Natural killer cell treated with Interleukin-12 subunit alpha and Interleukin-12 subunit beta and Interleukin-15 and Interleukin-18, amount 100 ng/mL, for 72 hours (primary cell): ENCODE results near the gene DUSP16. TPM values are rescaled to one million over a fixed set of nuclear protein-coding genes. Genes with fewer than 3 reads are reported as not detected.

Experiments
- ATAC-seq, 2 donors: fragments of 150-1000 bp; cut with Tn5 transposase in 1 of 2; sonication (Bioruptor Pico), chemical (Tn5 transposase) in 1 of 2; 2 replicates each; pipeline ENCODE4 v1.10.0; 2021
- DNase-seq: peaks from one replicate; pipeline ENCODE4 v3.0.0; 2022; ENCODE audit warnings: low spot score
- H3K27ac Mint-ChIP-seq, 2 donors: 1 replicate in 1 of 2; 2 replicates in 1 of 2; pipeline ENCODE4 v1.8.0; 2022; ENCODE audit warnings: mixed read lengths in 2 of 2, mild to moderate bottlenecking in 1 of 2, moderate library complexity in 1 of 2
- H3K27me3 Mint-ChIP-seq, 2 donors: 1 replicate in 1 of 2; 2 replicates in 1 of 2; pipeline ENCODE4 v1.8.0; 2022; ENCODE audit warnings: mixed read lengths in 2 of 2
- H3K36me3 Mint-ChIP-seq: one replicate; pipeline ENCODE4 v1.8.0; 2022; ENCODE audit warnings: mixed read lengths
- H3K4me1 Mint-ChIP-seq, 2 donors: 1 replicate in 1 of 2; 2 replicates in 1 of 2; pipeline ENCODE4 v1.8.0; 2022; ENCODE audit warnings: low read depth in 2 of 2, mixed read lengths in 2 of 2, mild to moderate bottlenecking in 1 of 2
- H3K4me3 Mint-ChIP-seq: one replicate; pipeline ENCODE4 v1.8.0; 2022; ENCODE audit warnings: mixed read lengths
- H3K9me3 Mint-ChIP-seq: 2 replicates; pipeline ENCODE4 v1.8.0; 2022; ENCODE audit warnings: mixed read lengths
- total RNA-seq, 2 donors: library from RNA; stranded (reverse); gene quantifications; one replicate each; pipeline ENCODE4 v1.2.3, GENCODE V29; 2022

The DUSP16 gene
- total RNA-seq, 2 donors from 2014 or later: 21.8 to 22.8 TPM

DNA sequence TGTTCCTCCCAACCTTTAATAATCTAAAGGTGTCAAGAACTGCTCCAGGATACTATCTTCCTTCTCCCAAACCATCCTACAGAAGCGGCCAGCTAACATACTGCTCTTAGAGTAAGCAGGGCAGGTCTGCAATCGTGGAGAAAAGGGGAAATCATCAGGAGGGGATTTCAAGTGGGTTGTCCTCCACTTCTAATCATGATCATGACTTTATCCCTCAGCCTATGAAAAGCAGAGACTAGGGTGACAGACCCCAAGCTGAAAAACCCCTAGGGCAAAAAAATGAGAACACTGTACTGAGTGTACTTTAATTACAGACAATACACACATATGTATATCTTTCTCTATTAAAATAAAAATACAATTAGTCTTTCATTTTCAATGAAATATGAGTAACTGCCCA lies 13.9 kb downstream of the DUSP16 start:
- no peak for DNase-seq
- Mint-ChIP-seq H3K4me1 (peaks cover 4 to 12% of the 10 kb centered on the region in 2 donors), H3K36me3 (no peaks in the 10 kb centered on the region), H3K4me3 (no peak overlapping the region), H3K27ac (no peak overlapping the region), H3K9me3 (no peaks in the 10 kb centered on the region), H3K27me3 (peaks cover 0 to 3% of the 10 kb centered on the region in 2 donors)
- no peak for ATAC-seq

- ATAC-seq (no peak), DNase-seq (no peak)
- H3K27me3 Mint-ChIP-seq: peaks cover 0 to 3% of the 10 kb centered on the region in 2 donors
- no peak overlapping the region for H3K27ac Mint-ChIP-seq
- H3K36me3 Mint-ChIP-seq: no peaks in the 10 kb centered on the region
- H3K4me1 Mint-ChIP-seq: peaks cover 4 to 12% of the 10 kb centered on the region in 2 donors
- H3K4me3 Mint-ChIP-seq: no peak overlapping the region
- no peaks in the 10 kb centered on the region for H3K9me3 Mint-ChIP-seq
Observed at GRCh38 chr12:12546314-12546772, 16.3 kb downstream of the DUSP16 start.

DNA sequence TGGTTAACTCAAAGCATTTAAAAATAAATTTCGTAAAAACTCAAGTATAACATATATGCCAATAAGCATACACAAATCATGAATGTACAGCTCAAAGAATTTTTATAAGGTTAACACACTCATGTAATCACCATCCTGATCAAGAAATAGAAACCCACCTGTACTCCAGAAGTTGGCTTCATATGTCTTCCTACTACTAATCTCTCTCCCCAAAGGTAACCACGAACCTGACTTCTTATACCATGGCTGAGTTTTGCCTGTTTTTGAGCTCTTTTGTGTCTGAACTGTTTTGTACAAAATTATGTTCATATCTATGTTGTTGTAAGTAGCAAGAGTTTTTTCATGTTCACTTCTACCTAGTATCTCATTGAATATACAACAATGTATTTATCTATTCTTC lies 18.7 kb downstream of the DUSP16 start:
- Mint-ChIP-seq H3K27ac (no peak overlapping the region), H3K4me1 (peaks cover 5 to 7% of the 10 kb centered on the region in 2 donors), H3K27me3 (no peaks in the 10 kb centered on the region), H3K4me3 (no peak overlapping the region), H3K9me3 (no peaks in the 10 kb centered on the region), H3K36me3 (no peaks in the 10 kb centered on the region)
- ATAC-seq (no peak), DNase-seq (no peak)

DNA sequence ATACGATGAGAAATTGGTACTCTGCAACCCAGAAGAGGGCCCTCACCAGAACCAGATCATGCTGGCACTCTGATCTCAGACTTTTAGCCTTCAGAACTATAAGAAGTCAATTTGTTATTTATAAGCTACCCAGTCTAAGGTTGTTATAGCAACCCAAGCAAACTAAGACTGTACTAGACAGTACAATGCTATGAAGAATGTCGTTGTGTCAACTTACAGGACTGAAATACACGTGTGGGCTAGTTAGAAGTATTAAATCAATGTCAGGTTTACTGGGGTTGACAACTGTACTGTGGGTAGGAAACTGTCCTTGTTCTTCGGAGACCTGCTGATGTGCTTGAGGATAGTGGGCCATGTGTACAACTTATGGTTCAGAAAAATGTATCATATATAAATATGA lies 19.7 kb downstream of the DUSP16 start:
- ATAC-seq (no peak), DNase-seq (no peak)
- Mint-ChIP-seq H3K9me3 (no peaks in the 10 kb centered on the region), H3K27me3 (no peaks in the 10 kb centered on the region), H3K4me3 (no peak overlapping the region), H3K27ac (no peak overlapping the region), H3K4me1 (peaks cover 5 to 7% of the 10 kb centered on the region in 2 donors), H3K36me3 (no peaks in the 10 kb centered on the region)

DNA sequence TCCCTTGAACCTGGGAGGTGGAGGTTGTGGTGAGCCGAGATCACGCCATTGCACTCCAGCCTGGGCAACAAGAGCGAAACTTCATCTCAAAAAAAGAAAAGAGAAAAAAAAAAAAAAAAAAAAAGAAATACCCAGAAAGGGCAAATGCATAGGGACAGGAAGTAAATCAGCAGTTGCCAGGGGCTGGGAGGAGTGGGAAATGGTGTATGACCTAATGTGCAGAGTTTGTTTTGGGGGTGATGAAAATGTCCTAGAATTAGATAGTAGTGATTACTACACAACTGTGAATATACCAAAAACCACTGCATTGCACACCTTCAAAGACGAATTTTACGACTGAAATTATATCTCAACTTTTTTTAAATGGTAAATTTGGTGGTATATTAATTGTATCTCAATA lies 20.4 kb downstream of the DUSP16 start:
- H3K27ac Mint-ChIP-seq: no peak overlapping the region
- no peak overlapping the region for H3K4me3 Mint-ChIP-seq
- H3K4me1 Mint-ChIP-seq: peaks cover 0 to 7% of the 10 kb centered on the region in 2 donors
- DNase-seq (no peak), ATAC-seq (no peak)
- no peaks in the 10 kb centered on the region for H3K36me3 Mint-ChIP-seq
- no peaks in the 10 kb centered on the region for H3K9me3 Mint-ChIP-seq
- H3K27me3 Mint-ChIP-seq: no peaks in the 10 kb centered on the region

- H3K4me3 Mint-ChIP-seq: no peak overlapping the region
- H3K27me3 Mint-ChIP-seq: no peaks in the 10 kb centered on the region
- no peaks in the 10 kb centered on the region for H3K9me3 Mint-ChIP-seq
- H3K4me1 Mint-ChIP-seq: peaks cover 0 to 7% of the 10 kb centered on the region in 2 donors
- no peak overlapping the region for H3K27ac Mint-ChIP-seq
- no peaks in the 10 kb centered on the region for H3K36me3 Mint-ChIP-seq
- DNase-seq (no peak), ATAC-seq (no peak)
Observed at GRCh38 chr12:12541782-12542181, 20.9 kb downstream of the DUSP16 start.

GRCh38 chr12:12540261-12541013 lies 22.2 kb downstream of the DUSP16 start:
- DNase-seq (no peak), ATAC-seq (no peak)
- Mint-ChIP-seq H3K9me3 (no peaks in the 10 kb centered on the region), H3K4me3 (no peak overlapping the region), H3K36me3 (no peaks in the 10 kb centered on the region), H3K27ac (peak overlapping the region in 1 of 2 donors; percentile 31), H3K4me1 (peaks cover 0 to 7% of the 10 kb centered on the region in 2 donors), H3K27me3 (no peaks in the 10 kb centered on the region)

DNA sequence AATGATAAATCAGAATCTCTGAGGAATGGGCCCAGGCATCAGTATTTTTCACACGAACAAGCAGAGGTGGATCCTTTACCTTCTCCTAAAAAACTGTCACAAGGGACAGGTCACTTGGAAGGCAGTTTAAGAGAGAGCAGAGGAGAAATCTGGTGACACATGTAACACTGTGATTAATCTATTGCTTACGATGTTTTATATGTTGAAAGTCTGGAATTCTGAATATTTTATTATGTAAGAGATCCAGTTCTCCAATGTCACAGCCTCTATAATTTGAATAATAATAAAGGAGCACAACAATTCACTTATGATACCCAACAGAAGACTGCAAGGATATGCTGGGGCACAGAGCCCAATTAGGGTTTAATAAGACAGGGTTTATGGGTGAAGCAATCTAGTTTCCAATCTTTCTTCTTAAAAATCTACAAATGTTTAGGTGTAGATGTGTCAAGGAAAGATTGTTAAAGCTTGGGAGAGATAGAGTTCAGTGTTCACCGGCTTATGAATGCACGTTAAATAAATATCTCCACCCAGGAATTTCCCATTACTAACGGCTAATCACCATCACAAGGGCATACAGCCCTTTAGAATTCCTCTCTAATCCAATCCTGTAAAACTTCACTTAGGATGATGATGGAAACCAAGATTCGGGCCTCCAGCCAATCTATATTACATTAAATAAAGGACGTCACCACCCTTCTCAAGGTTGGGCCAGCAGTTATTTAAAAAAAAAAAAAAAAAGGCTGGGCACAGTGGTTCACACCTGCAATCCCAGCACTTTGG lies 23.4 kb downstream of the DUSP16 start:
- H3K36me3 Mint-ChIP-seq: no peaks in the 10 kb centered on the region
- H3K4me1 Mint-ChIP-seq: peaks cover 0 to 7% of the 10 kb centered on the region in 2 donors
- DNase-seq (no peak), ATAC-seq (no peak)
- no peak overlapping the region for H3K27ac Mint-ChIP-seq
- no peaks in the 10 kb centered on the region for H3K9me3 Mint-ChIP-seq
- H3K27me3 Mint-ChIP-seq: no peaks in the 10 kb centered on the region
- no peak overlapping the region for H3K4me3 Mint-ChIP-seq

GRCh38 chr12:12538535-12538934 lies 24.1 kb downstream of the DUSP16 start:
- no peak overlapping the region for H3K27ac Mint-ChIP-seq
- ATAC-seq: no peak
- H3K36me3 Mint-ChIP-seq: no peaks in the 10 kb centered on the region
- H3K4me3 Mint-ChIP-seq: no peak overlapping the region
- peaks cover 0 to 7% of the 10 kb centered on the region in 2 donors for H3K4me1 Mint-ChIP-seq
- DNase-seq: no peak
- H3K27me3 Mint-ChIP-seq: no peaks in the 10 kb centered on the region
- H3K9me3 Mint-ChIP-seq: no peaks in the 10 kb centered on the region

GRCh38 chr12:12537421-12537820 lies 25.2 kb downstream of the DUSP16 start:
- Mint-ChIP-seq H3K27ac (no peak overlapping the region), H3K4me3 (no peak overlapping the region), H3K27me3 (no peaks in the 10 kb centered on the region), H3K9me3 (no peaks in the 10 kb centered on the region), H3K4me1 (peaks cover 0 to 7% of the 10 kb centered on the region in 2 donors), H3K36me3 (no peaks in the 10 kb centered on the region)
- ATAC-seq (no peak), DNase-seq (no peak)

DNA sequence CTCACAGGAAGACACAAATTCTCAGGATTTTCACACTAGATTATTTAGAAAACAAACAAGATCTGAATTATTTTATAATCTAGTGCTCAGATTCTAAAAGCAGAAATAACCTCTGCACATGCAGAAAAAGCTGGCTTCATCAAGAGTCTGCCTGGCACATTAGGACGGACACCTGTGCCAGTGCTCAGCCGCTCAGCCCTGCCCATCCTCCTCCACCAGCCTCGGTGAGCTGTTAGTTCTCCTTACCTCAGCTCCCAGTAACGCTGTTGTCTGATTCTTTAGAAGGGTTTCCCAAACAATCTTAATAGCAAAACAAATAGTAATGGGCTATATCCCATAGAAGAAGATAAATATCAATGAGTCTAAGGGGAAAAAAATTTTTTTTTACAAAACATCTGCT lies 27.7 kb downstream of the DUSP16 start:
- H3K4me1 Mint-ChIP-seq: no peaks in the 10 kb centered on the region
- H3K4me3 Mint-ChIP-seq: no peak overlapping the region
- no peak for ATAC-seq
- no peaks in the 10 kb centered on the region for H3K27me3 Mint-ChIP-seq
- H3K36me3 Mint-ChIP-seq: no peaks in the 10 kb centered on the region
- no peak for DNase-seq
- no peaks in the 10 kb centered on the region for H3K9me3 Mint-ChIP-seq
- no peak overlapping the region for H3K27ac Mint-ChIP-seq

DNA sequence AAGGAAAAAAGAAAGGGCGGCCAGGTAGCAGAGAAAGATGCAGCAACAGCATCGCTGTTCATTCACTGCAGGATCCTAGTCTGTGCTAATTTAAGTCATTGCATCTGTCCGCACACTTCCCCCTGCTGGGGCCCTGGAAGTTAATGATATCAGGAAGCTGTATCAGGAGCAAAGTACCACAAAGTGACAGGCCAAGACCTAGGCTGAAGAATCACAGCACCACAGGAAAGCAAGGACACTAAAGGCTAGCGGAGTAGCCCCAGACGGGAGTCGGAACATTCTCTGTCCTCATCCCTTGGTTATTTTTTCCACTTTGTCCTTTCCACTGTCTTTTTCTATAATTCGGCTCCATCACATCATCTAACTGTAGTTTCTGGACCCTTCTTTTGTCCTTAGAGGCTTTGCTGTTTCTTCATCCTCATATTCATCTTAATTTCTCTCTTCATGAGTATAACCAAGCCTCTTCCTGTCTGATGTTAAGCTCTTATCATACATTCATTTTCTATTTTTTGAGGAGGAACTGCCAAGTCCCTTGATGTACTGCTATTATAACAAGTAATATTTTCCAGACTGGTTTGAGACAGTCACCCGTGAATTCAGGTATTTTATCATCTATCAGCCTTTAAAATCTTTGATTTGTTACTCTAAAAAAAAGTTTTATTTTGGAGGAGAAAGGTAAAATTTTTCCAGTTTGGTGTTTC lies 28.3 kb downstream of the DUSP16 start:
- Mint-ChIP-seq H3K9me3 (no peaks in the 10 kb centered on the region), H3K27ac (no peak overlapping the region), H3K36me3 (peaks cover 5% of the 10 kb centered on the region), H3K4me3 (no peak overlapping the region), H3K4me1 (no peaks in the 10 kb centered on the region), H3K27me3 (no peaks in the 10 kb centered on the region)
- ATAC-seq (no peak), DNase-seq (no peak)

DNA sequence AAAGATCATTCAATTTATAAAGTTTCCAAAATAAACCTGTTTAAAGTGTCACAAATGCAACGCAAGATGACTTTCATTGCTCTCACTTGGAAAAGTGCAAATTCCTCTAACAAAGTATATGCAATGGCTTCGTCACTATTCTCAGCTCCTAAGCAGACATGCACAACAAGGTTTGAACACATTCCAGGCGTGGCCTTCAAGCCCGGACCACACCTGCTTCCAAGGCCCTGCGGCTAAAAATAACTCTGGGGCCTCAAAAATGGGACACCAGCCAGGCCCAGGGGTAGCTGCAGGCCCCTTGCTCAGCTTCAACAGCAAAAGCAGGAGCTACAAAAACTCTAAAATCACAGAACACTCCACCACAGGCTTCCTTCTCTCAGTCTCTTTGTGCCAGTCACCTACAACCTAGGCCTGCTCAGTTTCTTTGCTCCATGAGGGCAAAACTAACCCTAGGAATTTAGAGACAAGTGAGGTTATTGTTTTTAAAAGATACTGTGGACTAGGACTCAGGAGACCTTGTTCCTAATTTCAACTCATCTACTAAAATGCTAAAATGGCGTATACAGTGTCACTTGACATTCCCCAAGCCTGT lies 29.3 kb downstream of the DUSP16 start:
- Mint-ChIP-seq H3K4me3 (no peak overlapping the region), H3K27me3 (no peaks in the 10 kb centered on the region), H3K27ac (no peak overlapping the region), H3K9me3 (no peaks in the 10 kb centered on the region), H3K36me3 (peaks cover 5% of the 10 kb centered on the region), H3K4me1 (no peaks in the 10 kb centered on the region)
- ATAC-seq (no peak), DNase-seq (no peak)
